Pancreas (tissue), 10 donors: ENCODE measurements around the gene TP53BP2. TPM values are rescaled to one million over a fixed set of nuclear protein-coding genes. Genes with fewer than 3 reads are reported as not detected.
A peak's percentile ranks its signal among the peaks of the same experiment; 100 is the strongest.
"Not testable (repeated sequence)": the region's sequence is repeated elsewhere in the genome, so short reads cannot be mapped to it uniquely, and the experiment has no call there.

ENCODE experiments used
- ATAC-seq, 4 donors: fragments of 200-7000 bp; cut with Tn5 transposase; one replicate each; pipeline versions ENCODE4 v1.8.0 to v1.9.1; 2020; ENCODE audit warnings: mild to moderate bottlenecking in 4 of 4, moderate library complexity in 4 of 4
- DNase-seq, 6 donors: peaks; one replicate each; pipeline ENCODE4 v3.0.0-alpha.2; 2020
- FAIRE-seq: peaks from 2 replicates; lab custom pipeline; 2012; peaks lifted over from hg19 to GRCh38; lab: Jason Lieb, UNC
- H3K27ac ChIP-seq, 4 donors: fragments of 200-600 bp; sonication (generic); 1 replicate in 3 of 4; 2 replicates in 1 of 4; pipeline versions ENCODE4 v1.5.0 to v1.8.0; 2020
- H3K27me3 ChIP-seq, 4 donors: fragments of 200-600 bp; one replicate each; pipeline ENCODE4 v1.8.0; 2021
- H3K36me3 ChIP-seq, 3 donors: fragments of 200-600 bp; sonication (generic) in 1 of 3; one replicate each; pipeline versions ENCODE4 v1.5.0 to v1.8.0; 2020 to 2021
- H3K4me1 ChIP-seq, 3 donors: fragments of 200-600 bp; one replicate each; pipeline ENCODE4 v1.8.0; 2021
- H3K4me3 ChIP-seq, 4 donors: fragments of 200-600 bp; sonication (generic) in 2 of 4; one replicate each; pipeline versions ENCODE4 v1.5.0 to v1.8.0; 2020 to 2021
- H3K9me3 ChIP-seq, 4 donors: fragments of 200-600 bp; one replicate each; pipeline ENCODE4 v1.8.0; 2021
- WGBS, 2 donors: extraction: QIAGEN DNeasy Blood & Tissue Kit; methylation state at CpG; one replicate each; pipeline ENCODE4 v1.1.7; 2013; 5-methylcytosine and 5-hydroxymethylcytosine counted together
- intact Hi-C, 3 donors: fragments of 100-400 bp; cut with DNase I; formaldehyde crosslinking; loops; one replicate each; pipeline versions ENCODE4 v1.11.1 to v1.14.2; 2022
- polyA plus RNA-seq, 2 donors: library from polyadenylated mRNA; stranded (reverse); fragments of 200-250 nt; gene quantifications; one replicate each; pipeline ENCODE4 v1.2.3, GENCODE V29; 2013
- total RNA-seq, 6 donors: library from RNA; stranded (reverse); fragmentation: NEBNext Ultra II Directional in 4 of 6; extraction: Animal tissue kit (Norgen Biotek cat#: 25700) in 4 of 6; gene quantifications; one replicate each; pipeline versions ENCODE4 v1.2.1 to v1.2.4, GENCODE V29; 2021 to 2023
- TF ChIP-seq, protein P1 (sequence below), 4 donors: fragments of 200-600 bp; sonication (generic) in 3 of 4; IDR thresholded peaks; one replicate each; pipeline versions ENCODE4 v1.5.0 to v1.8.0; 2021; ENCODE audit warnings: antibody characterized with exemption in 4 of 4
- donor health status: healthy with polysubstance abuse.
- donor health status: DM: no; HTN: no; CAD: no; lungs with moderate emphysema.
- donor health status: DM: no; HTN: no; CAD: no.
- donor health status: control.
- donor health status: control.
- donor health status: Bipolar disorder and iron deficiency.
- donor health status: DM: yes; HTN: yes; CAD: no.
- donor health status: DM: no; HTN: no; CAD: no.
- donor health status: DM: no; HTN: no; CAD: no.
- donor health status: DM: yes; HTN: yes; CAD: no.

Gene TP53BP2
- total and polyA plus RNA-seq, 8 donors: 5.5 to 31.7 (median 14.1) TPM

DNA sequence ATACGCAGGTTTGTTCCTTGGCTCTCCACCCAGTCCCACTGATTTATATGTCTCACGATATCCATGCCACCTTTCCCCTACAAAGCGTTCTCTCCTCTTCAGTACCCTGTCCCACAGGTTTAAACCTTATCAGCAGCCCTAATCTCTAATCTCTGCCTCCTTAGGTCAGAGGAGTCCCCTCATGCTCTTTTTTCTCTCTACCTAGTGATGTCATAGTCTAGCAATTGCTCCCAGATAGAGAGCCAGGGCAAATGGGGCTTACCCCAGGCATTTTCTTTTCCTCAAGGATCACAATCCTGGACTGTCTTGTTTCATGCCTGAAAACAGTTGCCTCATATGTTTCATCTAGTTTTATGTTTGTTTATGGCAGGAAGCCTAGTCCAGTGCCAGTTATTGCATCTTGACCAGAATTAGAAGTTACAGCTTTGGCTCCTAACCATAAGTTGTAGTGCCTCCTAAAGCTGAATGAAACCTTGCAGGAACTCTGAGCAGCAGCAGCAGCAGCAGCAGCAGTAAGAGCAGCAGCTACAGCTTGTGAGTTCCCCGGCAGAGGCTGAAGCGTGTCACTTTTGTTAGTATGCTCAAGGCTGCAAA lies 26.7 kb upstream of the TP53BP2 start:
- intact Hi-C loops: no loop called here
- FAIRE-seq (no peak), DNase-seq (no peak), ATAC-seq (peak in 1 of 4 donors; percentile 15)
- Histone ChIP-seq H3K4me1 (no peaks in the 10 kb centered on the region), H3K4me3 (no peak overlapping the region), H3K27ac (no peak overlapping the region), H3K9me3 (no peaks in the 10 kb centered on the region), H3K27me3 (no peaks in the 10 kb centered on the region), H3K36me3 (no peaks in the 10 kb centered on the region)
- TF ChIP-seq, protein P1, sequence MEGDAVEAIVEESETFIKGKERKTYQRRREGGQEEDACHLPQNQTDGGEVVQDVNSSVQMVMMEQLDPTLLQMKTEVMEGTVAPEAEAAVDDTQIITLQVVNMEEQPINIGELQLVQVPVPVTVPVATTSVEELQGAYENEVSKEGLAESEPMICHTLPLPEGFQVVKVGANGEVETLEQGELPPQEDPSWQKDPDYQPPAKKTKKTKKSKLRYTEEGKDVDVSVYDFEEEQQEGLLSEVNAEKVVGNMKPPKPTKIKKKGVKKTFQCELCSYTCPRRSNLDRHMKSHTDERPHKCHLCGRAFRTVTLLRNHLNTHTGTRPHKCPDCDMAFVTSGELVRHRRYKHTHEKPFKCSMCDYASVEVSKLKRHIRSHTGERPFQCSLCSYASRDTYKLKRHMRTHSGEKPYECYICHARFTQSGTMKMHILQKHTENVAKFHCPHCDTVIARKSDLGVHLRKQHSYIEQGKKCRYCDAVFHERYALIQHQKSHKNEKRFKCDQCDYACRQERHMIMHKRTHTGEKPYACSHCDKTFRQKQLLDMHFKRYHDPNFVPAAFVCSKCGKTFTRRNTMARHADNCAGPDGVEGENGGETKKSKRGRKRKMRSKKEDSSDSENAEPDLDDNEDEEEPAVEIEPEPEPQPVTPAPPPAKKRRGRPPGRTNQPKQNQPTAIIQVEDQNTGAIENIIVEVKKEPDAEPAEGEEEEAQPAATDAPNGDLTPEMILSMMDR (IDR thresholded peaks at IDR 0.05): no peak
- WGBS, 2 donors: 87 to 88% methylated on average over 5 of the region's 5 CpGs

DNA sequence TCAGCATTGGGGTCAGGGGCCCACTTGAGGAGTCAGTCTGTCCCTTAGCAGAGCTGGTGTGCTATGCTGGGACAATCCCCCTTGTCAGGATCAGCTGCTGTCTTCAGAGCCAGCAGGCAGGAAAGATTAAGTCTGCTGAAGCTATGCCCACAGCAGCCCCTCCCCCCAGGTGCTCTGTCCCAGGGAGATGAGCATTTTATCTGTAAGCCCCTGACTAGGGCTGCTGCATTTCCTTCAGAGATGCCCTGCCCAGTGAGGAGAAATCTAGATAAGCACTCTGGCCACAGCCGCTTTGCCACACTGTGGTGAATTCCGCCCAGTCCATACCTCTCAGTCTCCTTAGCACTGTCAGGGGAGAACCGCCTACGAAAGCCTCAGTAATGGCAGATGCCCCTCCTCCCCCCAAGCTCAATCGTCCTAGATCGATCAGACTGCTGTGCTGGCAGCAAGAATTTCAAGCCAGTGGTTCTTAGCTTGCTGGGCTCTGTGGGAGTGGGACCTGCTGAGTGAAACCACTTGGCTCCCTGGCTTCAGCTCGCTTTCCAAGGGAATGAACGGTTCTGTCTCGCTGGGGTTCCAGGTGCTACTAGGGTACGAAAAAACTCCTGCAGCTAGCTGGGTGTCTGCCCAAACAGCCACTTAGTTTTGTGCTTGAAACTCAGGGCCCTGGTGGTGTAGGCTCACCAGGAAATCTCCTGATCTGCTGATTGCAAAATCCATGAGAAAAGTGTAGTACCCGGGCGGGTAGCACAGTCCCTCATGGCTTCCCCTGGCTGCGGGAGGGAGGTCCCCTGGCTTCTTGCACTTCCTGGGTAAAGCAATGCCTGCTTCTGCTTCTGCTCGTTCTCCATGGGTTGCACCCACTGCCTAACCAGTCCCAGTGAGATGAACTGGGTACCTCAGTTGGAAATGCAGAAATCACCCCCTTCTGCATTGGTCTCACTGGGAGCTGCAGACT lies 25.1 kb upstream of the TP53BP2 start:
- intact Hi-C loops: no loop called here
- H3K36me3 ChIP-seq: no peaks in the 10 kb centered on the region
- no peaks in the 10 kb centered on the region for H3K9me3 ChIP-seq
- no peaks in the 10 kb centered on the region for H3K27me3 ChIP-seq
- WGBS, 2 donors: 58% methylated on average over 14 of the region's 14 CpGs
- FAIRE-seq (no peak), DNase-seq (no peak), ATAC-seq (peak in 2 of 4 donors; percentile 66 to 72)
- no peaks in the 10 kb centered on the region for H3K4me1 ChIP-seq
- TF ChIP-seq, protein P1 (IDR thresholded peaks at IDR 0.05): no peak
- H3K27ac ChIP-seq: peak overlapping the region in 1 of 4 donors; percentile 35
- peak overlapping the region in 1 of 4 donors; percentile 4 for H3K4me3 ChIP-seq

DNA sequence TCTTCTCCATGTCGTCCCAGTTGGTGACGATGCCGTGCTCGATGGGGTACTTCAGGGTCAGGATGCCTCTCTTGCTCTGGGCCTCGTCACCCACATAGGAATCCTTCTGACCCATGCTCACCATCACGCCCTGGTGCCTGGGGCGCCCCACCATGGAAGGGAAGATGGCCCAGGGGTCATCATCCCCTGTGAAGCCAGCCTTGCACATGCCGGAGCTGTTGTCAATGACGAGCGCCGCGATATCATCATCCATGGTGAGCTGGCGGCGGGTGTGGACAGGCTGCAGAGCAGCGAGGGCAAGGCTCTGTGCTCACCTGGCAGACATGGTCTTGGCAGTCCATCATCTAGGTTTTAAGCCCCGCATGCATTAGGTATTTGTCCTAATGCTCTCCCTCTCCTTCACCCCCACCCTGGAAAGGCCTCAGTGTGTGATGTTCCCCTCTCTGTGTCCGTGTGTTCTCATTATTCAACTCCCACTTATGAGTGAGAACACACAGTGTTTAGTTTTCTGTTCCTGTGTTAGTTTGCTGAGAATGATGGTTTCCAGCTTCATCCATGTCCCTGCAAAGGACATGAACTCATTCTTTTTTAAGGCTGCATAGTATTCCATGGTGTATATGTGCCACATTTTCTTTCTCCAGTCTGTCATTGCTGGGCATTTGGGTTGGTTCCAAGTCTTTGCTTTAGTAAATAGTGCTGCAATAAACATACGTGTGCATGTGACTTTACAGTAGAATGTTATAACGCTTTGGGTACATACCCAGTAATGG lies 19.0 kb upstream of the TP53BP2 start:
- H3K4me3 ChIP-seq, ATAC-seq, intact Hi-C loops, H3K9me3 ChIP-seq, H3K27me3 ChIP-seq, DNase-seq, FAIRE-seq, H3K27ac ChIP-seq, H3K4me1 ChIP-seq, H3K36me3 ChIP-seq: not testable (repeated sequence)
- 94% methylated on average over 19 of the region's 19 CpGs for WGBS, 2 donors

DNA sequence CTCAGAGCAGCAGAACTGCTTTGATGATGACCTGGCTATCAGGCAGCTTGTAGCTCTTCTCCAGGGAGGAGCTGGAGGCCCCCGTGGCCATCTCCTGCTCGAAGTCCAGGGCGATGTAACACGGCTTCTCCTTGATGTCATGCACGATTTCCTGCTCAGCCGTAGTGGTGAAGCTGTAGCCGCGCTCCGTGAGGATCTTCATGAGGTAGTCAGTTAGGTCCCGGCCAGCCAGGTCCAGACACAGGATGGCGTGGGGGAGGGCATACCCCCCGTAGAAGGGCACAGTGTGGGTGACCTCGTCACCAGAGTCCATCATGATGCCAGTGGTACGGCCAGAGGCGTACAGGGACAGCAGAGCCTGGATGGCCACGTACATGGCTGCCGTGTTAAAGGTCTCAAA lies 18.3 kb upstream of the TP53BP2 start:
- Histone ChIP-seq H3K36me3 (no peaks in the 10 kb centered on the region), H3K27me3 (no peaks in the 10 kb centered on the region), H3K4me3 (no peak overlapping the region), H3K9me3 (no peaks in the 10 kb centered on the region), H3K4me1 (no peaks in the 10 kb centered on the region), H3K27ac (no peak overlapping the region)
- WGBS, 2 donors: 89 to 95% methylated on average over 17 of the region's 17 CpGs
- no peak for ATAC-seq
- TF ChIP-seq, protein P1 (IDR thresholded peaks at IDR 0.05): no peak
- intact Hi-C loops: no loop called here
- no peak for FAIRE-seq
- no peak for DNase-seq

DNA sequence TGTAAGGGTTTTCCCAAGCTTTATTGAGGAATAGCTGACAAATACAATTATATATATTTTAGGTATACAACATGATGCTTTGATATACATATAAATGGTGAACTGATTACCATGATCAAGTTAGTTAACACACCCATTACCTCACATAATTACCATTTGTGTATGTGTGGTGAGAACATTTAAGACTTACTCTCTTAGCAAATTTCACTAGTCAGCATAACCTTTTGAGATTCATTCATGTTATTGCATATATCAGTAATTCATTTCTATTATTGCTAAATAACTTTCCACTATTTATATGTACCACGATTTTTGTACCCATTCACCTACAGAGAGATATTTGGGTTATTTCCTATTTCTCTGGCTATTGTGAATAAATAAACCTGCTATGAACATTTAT lies 16.2 kb upstream of the TP53BP2 start:
- WGBS, 2 donors: 62 to 70% methylated on average over 1 of the region's 1 CpG
- no peaks in the 10 kb centered on the region for H3K36me3 ChIP-seq
- TF ChIP-seq, protein P1 (IDR thresholded peaks at IDR 0.05): no peak
- no peak overlapping the region for H3K27ac ChIP-seq
- intact Hi-C loops: no loop called here
- no peaks in the 10 kb centered on the region for H3K27me3 ChIP-seq
- FAIRE-seq: no peak
- no peak for DNase-seq
- H3K4me1 ChIP-seq: no peaks in the 10 kb centered on the region
- no peak for ATAC-seq
- no peak overlapping the region for H3K4me3 ChIP-seq
- H3K9me3 ChIP-seq: no peaks in the 10 kb centered on the region
